Panc1 (cell line): ENCODE data around the gene TIGAR.

Experiments
- CTCF ChIP-seq: fragments of 450-650 bp; IDR thresholded peaks from 2 replicates; pipeline ENCODE4 v1.5.1; 2017; ENCODE audit warnings: mild to moderate bottlenecking
- POLR2AphosphoS5 ChIP-seq: IDR thresholded peaks from 2 replicates; pipeline ENCODE4 v1.6.1; 2012; ENCODE audit warnings: mild to moderate bottlenecking, low read depth, low read length, moderate library complexity
- REST ChIP-seq, 2 experiments: IDR thresholded peaks; 2 replicates each; pipeline ENCODE4 v1.6.1; 2011 to 2012; ENCODE audit warnings: low read depth in 2 of 2, control low read depth in 1 of 2, low read length in 1 of 2, mild to moderate bottlenecking in 1 of 2, moderate library complexity in 1 of 2; ENCODE audit not compliant: insufficient read depth in 1 of 2

GRCh38 chr12:4392223-4392742, 71.3 kb downstream of the TIGAR start:
- TF ChIP-seq REST (IDR thresholded peaks at IDR 0.05; ENCODE audit: insufficient read depth in 1 of 2, low read depth in 2 of 2, low read length in 1 of 2): no peak
- no peak for TF ChIP-seq CTCF
- no peak for TF ChIP-seq POLR2AphosphoS5
